Measurements from ENCODE around the gene FXYD3. TPM values are rescaled to one million over a fixed set of nuclear protein-coding genes. Genes with fewer than 3 reads are reported as not detected.

Gene FXYD3
- total RNA-seq, 4 donors from 2014 or later = 0.26 to 13.4 TPM; not detected in 2

DNA sequence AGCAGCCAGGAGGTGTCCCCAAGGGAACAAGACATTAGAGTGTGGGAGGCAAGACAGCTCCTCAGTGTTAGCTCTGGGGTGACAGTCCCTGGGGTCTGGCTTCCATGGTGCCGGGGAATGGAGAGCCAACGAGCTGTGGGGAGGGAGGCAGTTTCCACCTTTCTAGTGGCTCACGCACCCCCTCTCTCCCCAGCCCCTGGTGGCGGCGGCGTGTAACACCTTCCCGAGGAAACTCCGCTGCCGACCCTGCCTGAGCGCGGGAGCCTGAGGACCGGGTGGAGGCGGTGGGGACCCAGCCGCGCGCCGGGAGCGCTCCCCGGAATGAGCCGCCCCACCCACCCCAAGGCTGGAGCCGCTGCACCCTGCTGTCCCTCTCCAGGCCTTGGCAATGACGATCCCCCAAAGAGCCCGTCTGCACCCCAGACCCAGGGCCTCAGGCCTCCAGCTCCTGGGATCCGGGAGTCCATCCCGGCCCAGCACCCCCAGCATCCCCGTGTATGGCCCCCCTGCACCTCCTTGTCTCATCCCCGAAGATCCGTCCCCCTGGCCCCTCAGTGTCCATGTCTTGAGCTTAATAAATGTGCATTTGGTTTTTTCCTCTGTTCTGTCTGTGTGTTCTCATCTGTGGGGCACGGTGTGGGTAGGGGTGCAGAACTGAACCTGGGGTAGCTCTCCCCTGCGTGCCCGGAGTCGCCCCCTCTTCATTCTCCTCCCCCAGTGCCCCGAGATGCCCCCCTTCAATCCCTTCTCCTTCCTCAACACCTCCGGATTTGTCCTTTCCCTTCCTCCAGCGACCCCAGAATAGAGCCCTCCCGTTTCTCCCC, 38.3 kb downstream of the FXYD3 start:
- DNase-seq (no peak), ATAC-seq (no peak)
- peaks cover 0 to 10% of the 10 kb centered on the region in 2 donors for H3K4me1 ChIP-seq
- no peak for TF ChIP-seq POLR2A (IDR thresholded peaks at IDR 0.05)
- TF ChIP-seq, protein P1, sequence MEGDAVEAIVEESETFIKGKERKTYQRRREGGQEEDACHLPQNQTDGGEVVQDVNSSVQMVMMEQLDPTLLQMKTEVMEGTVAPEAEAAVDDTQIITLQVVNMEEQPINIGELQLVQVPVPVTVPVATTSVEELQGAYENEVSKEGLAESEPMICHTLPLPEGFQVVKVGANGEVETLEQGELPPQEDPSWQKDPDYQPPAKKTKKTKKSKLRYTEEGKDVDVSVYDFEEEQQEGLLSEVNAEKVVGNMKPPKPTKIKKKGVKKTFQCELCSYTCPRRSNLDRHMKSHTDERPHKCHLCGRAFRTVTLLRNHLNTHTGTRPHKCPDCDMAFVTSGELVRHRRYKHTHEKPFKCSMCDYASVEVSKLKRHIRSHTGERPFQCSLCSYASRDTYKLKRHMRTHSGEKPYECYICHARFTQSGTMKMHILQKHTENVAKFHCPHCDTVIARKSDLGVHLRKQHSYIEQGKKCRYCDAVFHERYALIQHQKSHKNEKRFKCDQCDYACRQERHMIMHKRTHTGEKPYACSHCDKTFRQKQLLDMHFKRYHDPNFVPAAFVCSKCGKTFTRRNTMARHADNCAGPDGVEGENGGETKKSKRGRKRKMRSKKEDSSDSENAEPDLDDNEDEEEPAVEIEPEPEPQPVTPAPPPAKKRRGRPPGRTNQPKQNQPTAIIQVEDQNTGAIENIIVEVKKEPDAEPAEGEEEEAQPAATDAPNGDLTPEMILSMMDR (IDR thresholded peaks at IDR 0.05 in 4 of 5, conservative IDR thresholded peaks at IDR 0.05 in 1 of 5) = peak in 4 of 5 experiments; percentile 26 to 51 (median 44)
- no peaks in the 10 kb centered on the region for H3K36me3 ChIP-seq
- intact Hi-C loops (cut with DNase I; ENCODE audit: low total_unique reads) (no loop called here), in situ Hi-C loops (cut with MboI; ENCODE audit: low sequenced_read_pairs in 4 of 4) (loop anchor here in 1 of 4 donors (10.0 kb wide), 1 partner anchor 111 kb away; the partner anchor contains the start of gene USF2)
- H3K27me3 ChIP-seq = peaks cover 30 to 53% (median 39%) of the 10 kb centered on the region in 3 donors
- no peaks in the 10 kb centered on the region for H3K9me3 ChIP-seq
- peak overlapping the region; percentile 68 to 77 (median 74) for H3K27ac ChIP-seq
- peak overlapping the region; percentile 53 to 69 (median 56) for H3K4me3 ChIP-seq

GRCh38 chr19:35154525-35155406, 39.1 kb downstream of the FXYD3 start, which contains the start of gene FXYD5:
Gene FXYD5, plus strand, starts transcription at chr19:35154735. Its CDS starts 816 bp downstream, at chr19:35155551.
- Histone ChIP-seq H3K27me3 (peaks cover 30 to 53% (median 39%) of the 10 kb centered on the region in 3 donors), H3K4me3 (peak within 1 kb of the TSS; percentile 53 to 69 (median 56))
- in situ Hi-C loops (cut with MboI; ENCODE audit: low sequenced_read_pairs in 4 of 4) = loop anchor here in 1 of 4 donors (10.0 kb wide), 1 partner anchor 110 kb away; the partner anchor contains the start of gene USF2

DNA sequence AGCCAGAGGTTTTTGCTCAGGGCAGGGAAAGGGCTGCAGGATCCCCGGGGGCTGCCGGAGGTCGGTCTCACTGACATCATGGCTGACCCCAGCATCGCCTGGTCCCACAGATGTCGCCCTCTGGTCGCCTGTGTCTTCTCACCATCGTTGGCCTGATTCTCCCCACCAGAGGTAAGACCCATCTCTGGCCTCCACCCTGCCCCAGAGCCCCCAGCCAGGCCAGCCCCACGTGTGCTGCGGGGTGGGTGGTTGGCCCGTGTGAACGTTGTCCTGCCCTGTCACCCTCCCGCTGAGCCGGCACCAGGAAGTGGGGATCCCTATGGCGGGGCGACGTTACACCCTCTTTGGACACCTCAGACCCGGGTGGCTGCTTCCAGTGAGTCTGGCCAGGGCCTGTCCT, 39.8 kb downstream of the FXYD3 start:
- H3K9me3 ChIP-seq = no peaks in the 10 kb centered on the region
- no peaks in the 10 kb centered on the region for H3K36me3 ChIP-seq
- H3K27me3 ChIP-seq = peaks cover 30 to 53% (median 39%) of the 10 kb centered on the region in 3 donors
- ATAC-seq (no peak), DNase-seq (no peak)
- in situ Hi-C loops (cut with MboI; ENCODE audit: low sequenced_read_pairs in 4 of 4) (loop anchor here in 1 of 4 donors (10.0 kb wide), 1 partner anchor 109 kb away; the partner anchor contains the start of gene USF2), intact Hi-C loops (cut with DNase I; ENCODE audit: low total_unique reads) (loop anchor here (5.0 kb wide), 1 partner anchor 47 kb away; no protein-coding TSS in a partner anchor)
- peaks cover 0 to 10% of the 10 kb centered on the region in 2 donors for H3K4me1 ChIP-seq
- H3K4me3 ChIP-seq = peak overlapping the region; percentile 53 to 69 (median 56)
- H3K27ac ChIP-seq = peak overlapping the region in 3 of 4 donors; percentile 68 to 75 (median 73)
- TF ChIP-seq, protein P1 (IDR thresholded peaks at IDR 0.05 in 4 of 5, conservative IDR thresholded peaks at IDR 0.05 in 1 of 5) = no peak
- TF ChIP-seq POLR2A (IDR thresholded peaks at IDR 0.05) = no peak

More at GRCh38 chr19:35154525-35155406, 39.1 kb downstream of the FXYD3 start, which contains the start of gene FXYD5:
- DNase-seq = peak in 1 of 2 donors; percentile 32
- Histone ChIP-seq H3K27ac (peak within 1 kb of the TSS; percentile 68 to 77 (median 74)), H3K4me1 (peaks cover 0 to 10% of the 10 kb centered on the region in 2 donors), H3K9me3 (no peaks in the 10 kb centered on the region), H3K36me3 (no peaks in the 10 kb centered on the region)
- intact Hi-C loops (cut with DNase I; ENCODE audit: low total_unique reads) = loop anchor here (5.0 kb wide), 1 partner anchor 48 kb away; no protein-coding TSS in a partner anchor
- TF ChIP-seq, protein P1 (IDR thresholded peaks at IDR 0.05 in 4 of 5, conservative IDR thresholded peaks at IDR 0.05 in 1 of 5) = peak in 1 of 5 experiments; percentile 13
- peak; percentile 12 to 33 for TF ChIP-seq POLR2A (IDR thresholded peaks at IDR 0.05)
- peak in 1 of 2 donors; percentile 59 for ATAC-seq

Data from gastrocnemius medialis (tissue), 4 donors.